PFSK-1 (cell line): Measurements from ENCODE around the gene SH3BGRL2.

Experiments
- FOXP2 ChIP-seq: optimal IDR thresholded peaks from 2 replicates; pipeline ENCODE3; 2011; ENCODE audit warnings: borderline replicate concordance, control low read depth, inconsistent platforms; ENCODE audit not compliant: insufficient read depth; ENCODE audit errors: extremely low read length, extremely low read depth
- POLR2AphosphoS5 ChIP-seq: IDR thresholded peaks from 2 replicates; pipeline ENCODE4 v1.6.1; 2012; ENCODE audit warnings: low read depth, mild to moderate bottlenecking, control low read depth, low read length, moderate library complexity
- REST ChIP-seq, 2 experiments: IDR thresholded peaks; 2 replicates each; pipeline versions ENCODE4 v1.6.1 to v1.8.0; 2011 to 2012; ENCODE audit warnings: low read depth in 2 of 2, low read length in 2 of 2, control low read depth in 1 of 2, inconsistent platforms in 1 of 2, mild to moderate bottlenecking in 1 of 2, moderate library complexity in 1 of 2; ENCODE audit not compliant: insufficient read depth in 1 of 2
- SIN3A ChIP-seq: IDR thresholded peaks from 2 replicates; pipeline ENCODE4 v1.6.1; 2012; ENCODE audit warnings: mild to moderate bottlenecking, low read length, moderate library complexity, borderline replicate concordance; ENCODE audit not compliant: insufficient read depth
- TAF1 ChIP-seq: IDR thresholded peaks from 2 replicates; pipeline ENCODE4 v1.6.1; 2012; ENCODE audit warnings: low read length, control low read depth, borderline replicate concordance; ENCODE audit not compliant: insufficient read depth

SH3BGRL2 gene

GRCh38 chr6:79707621-79708020 is 76.5 kb downstream of the SH3BGRL2 start:
- TF ChIP-seq REST (IDR thresholded peaks at IDR 0.05; ENCODE audit: insufficient read depth in 1 of 2, low read depth in 2 of 2, low read length in 2 of 2) (no peak), SIN3A (no peak), FOXP2 (no peak), POLR2AphosphoS5 (no peak), TAF1 (no peak)

- TF ChIP-seq REST (IDR thresholded peaks at IDR 0.05; ENCODE audit: insufficient read depth in 1 of 2, low read depth in 2 of 2, low read length in 2 of 2) (no peak), FOXP2 (no peak), SIN3A (no peak), TAF1 (no peak), POLR2AphosphoS5 (no peak)
Measured at GRCh38 chr6:79708095-79708791, 77.1 kb downstream of the SH3BGRL2 start.

- TF ChIP-seq REST (IDR thresholded peaks at IDR 0.05; ENCODE audit: insufficient read depth in 1 of 2, low read depth in 2 of 2, low read length in 2 of 2) (no peak), TAF1 (no peak), POLR2AphosphoS5 (no peak), SIN3A (no peak), FOXP2 (no peak)
Measured at GRCh38 chr6:79710127-79710526, 79.0 kb downstream of the SH3BGRL2 start.

- no peak for TF ChIP-seq POLR2AphosphoS5
- TF ChIP-seq REST (IDR thresholded peaks at IDR 0.05; ENCODE audit: insufficient read depth in 1 of 2, low read depth in 2 of 2, low read length in 2 of 2) = no peak
- TF ChIP-seq SIN3A = no peak
- no peak for TF ChIP-seq FOXP2
- no peak for TF ChIP-seq TAF1
Measured at GRCh38 chr6:79711167-79711566, 80.0 kb downstream of the SH3BGRL2 start.

- no peak for TF ChIP-seq FOXP2
- TF ChIP-seq SIN3A = no peak
Measured at GRCh38 chr6:79712144-79712543, 81.0 kb downstream of the SH3BGRL2 start.

DNA sequence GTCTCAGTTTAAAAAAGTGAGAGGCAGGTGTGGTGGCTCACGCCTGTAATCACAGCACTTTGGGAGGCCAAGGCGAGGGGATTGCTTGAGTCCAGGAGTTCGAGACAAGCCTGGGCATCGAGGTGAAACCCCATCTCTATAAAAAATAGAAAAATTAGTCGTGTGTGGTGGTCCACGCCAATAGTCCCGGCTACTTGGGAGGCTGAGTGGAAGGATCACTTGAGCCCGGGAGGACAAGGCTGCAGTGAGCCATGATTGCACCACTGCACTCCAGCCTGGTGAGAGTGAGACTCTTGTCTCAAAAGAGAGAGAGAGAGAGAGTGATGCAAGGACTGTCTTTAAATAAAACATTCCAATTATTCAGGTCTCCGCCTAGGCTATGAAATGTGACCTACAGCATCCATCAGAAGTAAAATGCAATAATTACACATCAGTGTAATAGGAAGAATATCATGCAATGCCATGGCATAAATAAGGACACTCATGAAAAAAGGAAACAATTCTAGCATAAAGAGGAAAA is 81.5 kb downstream of the SH3BGRL2 start:
- TF ChIP-seq POLR2AphosphoS5 = no peak
